ENCODE measurements around the gene HPS4. TPM values are rescaled to one million over a fixed set of nuclear protein-coding genes. Genes with fewer than 3 reads are reported as not detected.
A peak's percentile ranks its signal among the peaks of the same experiment; 100 is the strongest.

HPS4 gene
- total RNA-seq, 6 experiments from 2014 or later, result 18.0 to 22.6 (median 20.6) TPM

GRCh38 chr22:26516503-26516902 lies 32.9 kb upstream of the HPS4 start:
- Mint-ChIP-seq H3K9me3 (no peaks in the 10 kb centered on the region), H3K4me1 (ENCODE audit: low read depth) (peaks cover 28% of the 10 kb centered on the region), H3K27me3 (ENCODE audit: insufficient read depth) (peaks cover 2% of the 10 kb centered on the region; the same call in 1 of the 2 replicates), H3K4me3 (no peak overlapping the region), H3K36me3 (ENCODE audit: low read depth) (0 out of 2 replicates have a peak, but pooled peaks cover 10% of the 10 kb centered on the region), H3K27ac (no peak overlapping the region)
- no peak for DNase-seq
- no peak for TF ChIP-seq CTCF (IDR thresholded peaks at IDR 0.05)

GRCh38 chr22:26515931-26516330 lies 32.3 kb upstream of the HPS4 start:
- H3K36me3 Mint-ChIP-seq (ENCODE audit: low read depth), result 0 out of 2 replicates have a peak, but pooled peaks cover 10% of the 10 kb centered on the region
- no peaks in the 10 kb centered on the region for H3K9me3 Mint-ChIP-seq
- no peak overlapping the region; the same call in 1 of the 2 replicates for H3K27ac Mint-ChIP-seq
- no peak for TF ChIP-seq CTCF (IDR thresholded peaks at IDR 0.05)
- H3K4me3 Mint-ChIP-seq, result no peak overlapping the region
- H3K4me1 Mint-ChIP-seq (ENCODE audit: low read depth), result peaks cover 34% of the 10 kb centered on the region
- no peaks in the 10 kb centered on the region for H3K27me3 Mint-ChIP-seq (ENCODE audit: insufficient read depth)
- DNase-seq, result no peak

- TF ChIP-seq CTCF (IDR thresholded peaks at IDR 0.05), result no peak
- Mint-ChIP-seq H3K4me1 (ENCODE audit: low read depth) (peaks cover 38% of the 10 kb centered on the region), H3K27me3 (ENCODE audit: insufficient read depth) (no peaks in the 10 kb centered on the region), H3K27ac (peak overlapping the region; percentile 96), H3K36me3 (ENCODE audit: low read depth) (peaks cover 14% of the 10 kb centered on the region; the same call in 1 of the 2 replicates), H3K4me3 (peak overlapping the region; percentile 100), H3K9me3 (no peaks in the 10 kb centered on the region)
- DNase-seq, result no peak
These were observed 31.0 kb upstream of the HPS4 start for GRCh38 chr22:26514419-26515161.

GRCh38 chr22:26513838-26514237 lies 30.3 kb upstream of the HPS4 start:
- Mint-ChIP-seq H3K4me3 (peak overlapping the region; percentile 100), H3K36me3 (ENCODE audit: low read depth) (peaks cover 21% of the 10 kb centered on the region), H3K27me3 (ENCODE audit: insufficient read depth) (no peaks in the 10 kb centered on the region), H3K4me1 (ENCODE audit: low read depth) (peaks cover 38% of the 10 kb centered on the region), H3K9me3 (no peaks in the 10 kb centered on the region), H3K27ac (peak overlapping the region; percentile 96)
- no peak for DNase-seq
- no peak for TF ChIP-seq CTCF (IDR thresholded peaks at IDR 0.05)

GRCh38 chr22:26512149-26512793 lies 28.7 kb upstream of the HPS4 start, which contains the start of gene TFIP11:
TFIP11 (minus strand) TSS chr22:26512473; CDS start chr22:26510272, 2,201 bp downstream.
- Mint-ChIP-seq H3K36me3 (ENCODE audit: low read depth) (peaks cover 21% of the 10 kb centered on the region), H3K27ac (peak within 1 kb of the TSS; percentile 96), H3K4me3 (peak within 1 kb of the TSS; percentile 100), H3K4me1 (ENCODE audit: low read depth) (peaks cover 38% of the 10 kb centered on the region), H3K9me3 (no peaks in the 10 kb centered on the region), H3K27me3 (ENCODE audit: insufficient read depth) (no peaks in the 10 kb centered on the region)
- DNase-seq, result peak; percentile 88
- TF ChIP-seq CTCF (IDR thresholded peaks at IDR 0.05), result peak; percentile 45; the same call in 1 of the 2 replicates

All from HFFc6 (cell line).